GM18505 (cell line): ENCODE measurements around the gene IGFLR1.
A peak's percentile ranks its signal among the peaks of the same experiment; 100 is the strongest.
"Not testable (repeated sequence)": the region's sequence is repeated elsewhere in the genome, so short reads cannot be mapped to it uniquely, and the experiment has no call there.

Experiments
- ATAC-seq: cut with Tn5 transposase; IDR thresholded peaks from one replicate; pipeline ENCODE4 v1.9.1; 2021; ENCODE audit not compliant: unreplicated experiment
- POLR2A ChIP-seq: IDR thresholded peaks from 4 replicates; pipeline ENCODE4 v1.6.1; 2011; ENCODE audit warnings: borderline replicate concordance; ENCODE audit not compliant: insufficient read depth, insufficient read length; ENCODE audit errors: extremely low read depth

The IGFLR1 gene

GRCh38 chr19:35727053-35727955 is 14.9 kb downstream of the IGFLR1 start:
- no peak for TF ChIP-seq POLR2A
- ATAC-seq = no peak

GRCh38 chr19:35725216-35725861 is 16.9 kb downstream of the IGFLR1 start:
- no peak for TF ChIP-seq POLR2A
- no peak for ATAC-seq

- TF ChIP-seq POLR2A = no peak
- ATAC-seq = no peak
These were observed 17.7 kb downstream of the IGFLR1 start for GRCh38 chr19:35724560-35724959.

- ATAC-seq = not testable (repeated sequence)
These were observed 18.1 kb downstream of the IGFLR1 start for GRCh38 chr19:35724132-35724531.

- no peak for ATAC-seq
- TF ChIP-seq POLR2A = no peak
These were observed 18.6 kb downstream of the IGFLR1 start for GRCh38 chr19:35723671-35724070.

GRCh38 chr19:35722897-35723296 is 19.4 kb downstream of the IGFLR1 start:
- no peak for TF ChIP-seq POLR2A
- no peak for ATAC-seq

- ATAC-seq = no peak
These were observed 19.8 kb downstream of the IGFLR1 start for GRCh38 chr19:35722461-35722860.

GRCh38 chr19:35721374-35721773 is 20.9 kb downstream of the IGFLR1 start:
- peak; percentile 23 for TF ChIP-seq POLR2A
- ATAC-seq = no peak

More at GRCh38 chr19:35722461-35722860, 19.8 kb downstream of the IGFLR1 start:
- TF ChIP-seq POLR2A = peak; percentile 6

GRCh38 chr19:35720648-35721047 is 21.6 kb downstream of the IGFLR1 start:
- ATAC-seq = no peak
- no peak for TF ChIP-seq POLR2A

- no peak for TF ChIP-seq POLR2A
- ATAC-seq = no peak
These were observed 22.1 kb downstream of the IGFLR1 start for GRCh38 chr19:35720163-35720524.

- TF ChIP-seq POLR2A = peak; percentile 5
- no peak for ATAC-seq
These were observed 22.7 kb downstream of the IGFLR1 start for GRCh38 chr19:35719402-35720162.

GRCh38 chr19:35718345-35719041 is 23.8 kb downstream of the IGFLR1 start:
- peak; percentile 3 for ATAC-seq
- no peak for TF ChIP-seq POLR2A
